ENCODE results near the gene COL18A1. TPM values are rescaled to one million over a fixed set of nuclear protein-coding genes. Genes with fewer than 3 reads are reported as not detected.
A peak's percentile ranks its signal among the peaks of the same experiment; 100 is the strongest.

Gene COL18A1
- total RNA-seq = 18.9 TPM
- polyA plus RNA-seq = 58.6 TPM
- long read RNA-seq, donor 1 = 0 reads
- long read RNA-seq, donor 2, full-length matches to known transcripts = 3 of 8 reads
- long read RNA-seq, donor 2, partial matches to known transcripts = 5 of 8 reads
- long read RNA-seq, donor 2, other reads (novel, unspliced or antisense) = 0 of 8 reads
- long read RNA-seq, donor 3, partial matches to known transcripts = 0 of 2 reads
- long read RNA-seq, donor 3, other reads (novel, unspliced or antisense) = 0 of 2 reads
- long read RNA-seq, donor 4 = 0 reads
- long read RNA-seq, donor 5, partial matches to known transcripts = 10 of 11 reads
- long read RNA-seq, donor 5, other reads (novel, unspliced or antisense) = 0 of 11 reads
- long read RNA-seq, donor 6, full-length matches to known transcripts = 2 of 2 reads
- long read RNA-seq, donor 6, partial matches to known transcripts = 0 of 2 reads
- long read RNA-seq, donor 6, other reads (novel, unspliced or antisense) = 0 of 2 reads
- long read RNA-seq, donor 7, partial matches to known transcripts = 15 of 15 reads
- long read RNA-seq, donor 7, other reads (novel, unspliced or antisense) = 0 of 15 reads
- long read RNA-seq, donor 8, full-length matches to known transcripts = 1 of 8 reads
- long read RNA-seq, donor 8, partial matches to known transcripts = 7 of 8 reads
- long read RNA-seq, donor 8, other reads (novel, unspliced or antisense) = 0 of 8 reads
- long read RNA-seq, donor 9 = 0 reads
- long read RNA-seq, donor 10 = 0 reads

GRCh38 chr21:45404730-45405270, at the start of gene COL18A1:
Gene COL18A1 (plus strand): TSS chr21:45405165. CDS start chr21:45405231, 66 bp downstream.
- peak within 1 kb of the TSS in 1 of 2 donors; percentile 48 for H3K4me3 ChIP-seq (ENCODE audit: low read length in 2 of 2)
- peaks cover 56 to 79% of the 10 kb centered on the region in 2 donors for H3K27me3 ChIP-seq (ENCODE audit: control insufficient read depth in 2 of 2, insufficient read depth in 1 of 2, low read length in 1 of 2)
- H3K27ac ChIP-seq (ENCODE audit: low read depth in 1 of 2, low read length in 1 of 2) = peak within 1 kb of the TSS; percentile 12 to 62
- H3K9me3 ChIP-seq (ENCODE audit: control insufficient read depth in 2 of 2, insufficient read depth in 1 of 2, low read length in 1 of 2) = peaks cover 1 to 8% of the 10 kb centered on the region in 2 donors
- peak in 3 of 9 donors; percentile 26 to 35 (median 27) for DNase-seq (ENCODE audit: low read depth in 6 of 9, low spot score in 9 of 9)
- H3K4me1 ChIP-seq (ENCODE audit: control insufficient read depth in 2 of 2, insufficient read depth in 2 of 2, low read length in 2 of 2) = peaks cover 3 to 32% of the 10 kb centered on the region in 2 donors
- no peaks in the 10 kb centered on the region for H3K36me3 ChIP-seq (ENCODE audit: control insufficient read depth in 2 of 2, insufficient read depth in 2 of 2, low read length in 1 of 2)
- WGBS = 2% methylated on average over 69 of the region's 69 CpGs

- H3K36me3 ChIP-seq (ENCODE audit: control insufficient read depth in 2 of 2, insufficient read depth in 2 of 2, low read length in 1 of 2) = no peaks in the 10 kb centered on the region
- no peaks in the 10 kb centered on the region for H3K9me3 ChIP-seq (ENCODE audit: control insufficient read depth in 2 of 2, insufficient read depth in 1 of 2, low read length in 1 of 2)
- peaks cover 0 to 2% of the 10 kb centered on the region in 2 donors for H3K4me1 ChIP-seq (ENCODE audit: control insufficient read depth in 2 of 2, insufficient read depth in 2 of 2, low read length in 2 of 2)
- H3K27ac ChIP-seq (ENCODE audit: low read depth in 1 of 2, low read length in 1 of 2) = no peak overlapping the region
- WGBS = 36% methylated on average over 14 of the region's 14 CpGs
- DNase-seq (ENCODE audit: low read depth in 6 of 9, low spot score in 9 of 9) = no peak
- no peak overlapping the region for H3K4me3 ChIP-seq (ENCODE audit: low read length in 2 of 2)
- H3K27me3 ChIP-seq (ENCODE audit: control insufficient read depth in 2 of 2, insufficient read depth in 1 of 2, low read length in 1 of 2) = peaks cover 0 to 38% of the 10 kb centered on the region in 2 donors
Measured at GRCh38 chr21:45355573-45355972, 49.4 kb upstream of the COL18A1 start.

GRCh38 chr21:45356251-45356650, 48.7 kb upstream of the COL18A1 start:
- 94% methylated on average over 10 of the region's 10 CpGs for WGBS
- Histone ChIP-seq H3K36me3 (ENCODE audit: control insufficient read depth in 2 of 2, insufficient read depth in 2 of 2, low read length in 1 of 2) (no peaks in the 10 kb centered on the region), H3K4me1 (ENCODE audit: control insufficient read depth in 2 of 2, insufficient read depth in 2 of 2, low read length in 2 of 2) (peaks cover 0 to 2% of the 10 kb centered on the region in 2 donors), H3K4me3 (ENCODE audit: low read length in 2 of 2) (no peak overlapping the region), H3K9me3 (ENCODE audit: control insufficient read depth in 2 of 2, insufficient read depth in 1 of 2, low read length in 1 of 2) (no peaks in the 10 kb centered on the region), H3K27ac (ENCODE audit: low read depth in 1 of 2, low read length in 1 of 2) (no peak overlapping the region), H3K27me3 (ENCODE audit: control insufficient read depth in 2 of 2, insufficient read depth in 1 of 2, low read length in 1 of 2) (peaks cover 0 to 38% of the 10 kb centered on the region in 2 donors)
- no peak for DNase-seq (ENCODE audit: low read depth in 6 of 9, low spot score in 9 of 9)

DNA sequence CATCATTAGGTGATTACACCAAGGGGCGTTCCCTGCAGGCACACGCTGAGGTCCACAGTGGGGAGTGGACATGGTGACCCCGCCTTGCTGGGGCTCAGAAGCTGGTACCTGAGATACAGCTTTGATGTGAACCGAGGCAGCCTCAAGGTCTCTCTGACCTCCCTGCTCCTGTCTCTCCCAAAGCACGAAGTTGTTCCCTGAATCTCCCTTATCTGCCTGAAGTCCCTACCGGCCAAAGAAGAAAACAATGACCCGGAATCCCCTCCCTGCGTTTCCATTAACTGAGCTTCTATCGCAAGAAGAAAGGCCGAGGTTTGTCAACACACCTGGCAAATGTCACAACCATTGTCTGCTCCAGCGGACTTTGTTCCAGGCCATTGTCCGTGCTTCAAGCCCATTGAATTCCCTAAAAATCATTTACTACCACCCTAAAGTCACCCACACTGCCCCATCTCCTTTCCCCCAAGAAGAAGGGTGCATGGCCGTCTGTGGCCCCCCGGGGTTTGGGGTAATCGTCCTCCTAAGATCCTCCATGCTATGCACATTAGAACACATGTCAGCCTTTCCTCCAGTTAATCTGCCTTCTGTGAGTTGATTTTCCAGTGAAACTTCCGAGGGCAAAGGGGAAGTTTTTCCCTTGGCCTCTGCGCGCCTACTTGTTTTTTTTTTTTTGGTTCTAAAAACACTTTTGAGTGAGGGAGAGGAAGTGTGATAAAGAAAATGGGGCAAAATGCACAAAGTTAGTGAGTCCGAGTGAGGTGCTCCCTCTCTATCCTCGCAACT, 48.1 kb upstream of the COL18A1 start:
- WGBS = 75% methylated on average over 20 of the region's 20 CpGs
- Histone ChIP-seq H3K4me1 (ENCODE audit: control insufficient read depth in 2 of 2, insufficient read depth in 2 of 2, low read length in 2 of 2) (peaks cover 0 to 2% of the 10 kb centered on the region in 2 donors), H3K36me3 (ENCODE audit: control insufficient read depth in 2 of 2, insufficient read depth in 2 of 2, low read length in 1 of 2) (no peaks in the 10 kb centered on the region), H3K9me3 (ENCODE audit: control insufficient read depth in 2 of 2, insufficient read depth in 1 of 2, low read length in 1 of 2) (no peaks in the 10 kb centered on the region), H3K27ac (ENCODE audit: low read depth in 1 of 2, low read length in 1 of 2) (no peak overlapping the region), H3K27me3 (ENCODE audit: control insufficient read depth in 2 of 2, insufficient read depth in 1 of 2, low read length in 1 of 2) (peaks cover 0 to 38% of the 10 kb centered on the region in 2 donors), H3K4me3 (ENCODE audit: low read length in 2 of 2) (no peak overlapping the region)
- DNase-seq (ENCODE audit: low read depth in 6 of 9, low spot score in 9 of 9) = no peak

DNA sequence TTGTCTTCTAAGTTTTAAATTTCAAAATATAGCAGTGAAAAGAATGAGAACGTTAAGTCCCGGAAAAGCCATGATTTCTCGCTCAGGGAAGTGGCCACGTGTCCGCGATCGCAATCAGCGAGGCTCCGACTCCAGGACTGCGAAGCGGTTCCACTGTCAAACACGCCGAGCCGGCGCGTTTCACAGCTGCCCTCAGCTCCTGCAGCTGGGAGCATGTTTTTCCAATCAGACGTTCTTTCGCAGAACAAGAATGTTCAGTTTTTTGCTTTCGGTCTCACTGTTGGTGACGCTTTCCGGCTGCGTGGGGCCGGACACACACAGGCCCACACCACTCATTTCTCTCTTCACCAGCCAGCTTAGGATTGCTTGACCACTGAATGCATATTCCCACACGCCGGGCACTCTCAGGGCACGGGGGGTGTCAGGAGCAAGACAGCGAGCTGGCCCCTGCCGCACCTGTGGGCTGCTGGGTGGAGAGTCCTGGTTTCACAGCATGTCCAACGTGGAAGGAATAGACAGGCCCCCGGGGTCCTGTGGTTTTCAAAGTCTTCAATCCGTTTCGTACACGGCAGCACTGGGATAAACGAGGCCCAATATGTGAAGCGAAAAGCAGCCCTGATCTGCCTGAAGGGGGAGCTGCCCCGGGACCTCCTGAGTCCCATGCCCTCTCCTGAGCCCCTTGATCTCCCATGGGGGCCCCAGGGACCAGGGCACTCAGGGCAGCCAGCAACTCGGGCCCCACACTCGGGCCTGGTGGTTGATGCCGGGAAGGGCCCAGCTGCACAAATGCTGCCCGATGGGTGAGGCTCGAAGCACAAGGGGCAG, 47.3 kb upstream of the COL18A1 start:
- DNase-seq (ENCODE audit: low read depth in 6 of 9, low spot score in 9 of 9) = no peak
- Histone ChIP-seq H3K27ac (ENCODE audit: low read depth in 1 of 2, low read length in 1 of 2) (peak overlapping the region in 1 of 2 donors; percentile 42), H3K4me1 (ENCODE audit: control insufficient read depth in 2 of 2, insufficient read depth in 2 of 2, low read length in 2 of 2) (peaks cover 0 to 2% of the 10 kb centered on the region in 2 donors), H3K36me3 (ENCODE audit: control insufficient read depth in 2 of 2, insufficient read depth in 2 of 2, low read length in 1 of 2) (no peaks in the 10 kb centered on the region), H3K4me3 (ENCODE audit: low read length in 2 of 2) (no peak overlapping the region), H3K27me3 (ENCODE audit: control insufficient read depth in 2 of 2, insufficient read depth in 1 of 2, low read length in 1 of 2) (peaks cover 0 to 37% of the 10 kb centered on the region in 2 donors), H3K9me3 (ENCODE audit: control insufficient read depth in 2 of 2, insufficient read depth in 1 of 2, low read length in 1 of 2) (no peaks in the 10 kb centered on the region)
- 87% methylated on average over 41 of the region's 41 CpGs for WGBS

GRCh38 chr21:45358261-45358670, 46.7 kb upstream of the COL18A1 start:
- no peak overlapping the region for H3K27ac ChIP-seq (ENCODE audit: low read depth in 1 of 2, low read length in 1 of 2)
- H3K9me3 ChIP-seq (ENCODE audit: control insufficient read depth in 2 of 2, insufficient read depth in 1 of 2, low read length in 1 of 2) = no peaks in the 10 kb centered on the region
- no peak overlapping the region for H3K4me3 ChIP-seq (ENCODE audit: low read length in 2 of 2)
- 96% methylated on average over 15 of the region's 15 CpGs for WGBS
- H3K27me3 ChIP-seq (ENCODE audit: control insufficient read depth in 2 of 2, insufficient read depth in 1 of 2, low read length in 1 of 2) = peaks cover 0 to 38% of the 10 kb centered on the region in 2 donors
- no peaks in the 10 kb centered on the region for H3K36me3 ChIP-seq (ENCODE audit: control insufficient read depth in 2 of 2, insufficient read depth in 2 of 2, low read length in 1 of 2)
- peaks cover 0 to 2% of the 10 kb centered on the region in 2 donors for H3K4me1 ChIP-seq (ENCODE audit: control insufficient read depth in 2 of 2, insufficient read depth in 2 of 2, low read length in 2 of 2)
- DNase-seq (ENCODE audit: low read depth in 6 of 9, low spot score in 9 of 9) = no peak

DNA sequence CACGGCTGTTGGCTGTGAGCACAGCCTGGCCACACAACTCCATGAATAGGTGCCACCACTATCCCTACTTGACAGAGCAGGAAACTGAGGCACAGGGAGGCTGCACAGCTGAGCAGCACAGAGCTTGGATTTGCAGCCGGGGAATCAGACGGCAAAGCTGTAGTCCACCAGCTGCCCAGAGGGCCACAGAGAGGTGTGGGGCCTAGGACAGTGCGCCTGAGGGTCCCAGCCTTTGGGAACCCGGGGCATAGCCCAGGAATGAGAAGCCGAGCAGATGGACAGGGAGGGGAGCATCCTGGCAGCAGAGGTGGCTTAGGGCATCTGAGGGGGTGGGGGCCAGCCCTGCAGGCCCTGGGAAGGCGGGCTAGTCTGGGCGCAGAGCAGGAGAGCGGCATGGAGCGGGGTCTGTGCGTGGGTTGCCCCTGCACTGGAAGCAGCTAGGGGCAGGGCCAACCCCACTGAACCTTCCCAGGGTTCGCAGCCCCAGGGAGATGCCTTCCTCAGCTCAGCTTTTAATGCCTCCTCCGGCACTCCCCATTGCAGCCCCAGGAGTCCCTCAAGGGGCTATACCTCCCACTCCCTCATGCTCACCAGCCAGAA, 46.2 kb upstream of the COL18A1 start:
- DNase-seq (ENCODE audit: low read depth in 6 of 9, low spot score in 9 of 9) = no peak
- 95% methylated on average over 13 of the region's 13 CpGs for WGBS

More for the DNA sequence above, 46.2 kb upstream of the COL18A1 start:
- no peak overlapping the region for H3K4me3 ChIP-seq (ENCODE audit: low read length in 2 of 2)
- H3K4me1 ChIP-seq (ENCODE audit: control insufficient read depth in 2 of 2, insufficient read depth in 2 of 2, low read length in 2 of 2) = peaks cover 0 to 2% of the 10 kb centered on the region in 2 donors
- no peak overlapping the region for H3K27ac ChIP-seq (ENCODE audit: low read depth in 1 of 2, low read length in 1 of 2)
- H3K9me3 ChIP-seq (ENCODE audit: control insufficient read depth in 2 of 2, insufficient read depth in 1 of 2, low read length in 1 of 2) = no peaks in the 10 kb centered on the region
- no peaks in the 10 kb centered on the region for H3K36me3 ChIP-seq (ENCODE audit: control insufficient read depth in 2 of 2, insufficient read depth in 2 of 2, low read length in 1 of 2)
- H3K27me3 ChIP-seq (ENCODE audit: control insufficient read depth in 2 of 2, insufficient read depth in 1 of 2, low read length in 1 of 2) = peaks cover 0 to 35% of the 10 kb centered on the region in 2 donors
